Left lung (tissue), 10 donors: ENCODE results near the gene THRAP3. TPM values are rescaled to one million over a fixed set of nuclear protein-coding genes. Genes with fewer than 3 reads are reported as not detected.

Source experiments
- ATAC-seq: fragments of 200-7000 bp; cut with Tn5 transposase; one replicate; pipeline ENCODE4 v1.9.1; 2020; ENCODE audit warnings: moderate library complexity
- DNase-seq, 4 donors: peaks; one replicate each; pipeline ENCODE4 v3.0.0-alpha.2; 2013 to 2020
- H3K27ac ChIP-seq, 2 donors: fragments of 200-600 bp; sonication (generic) in 1 of 2; one replicate each; pipeline versions ENCODE4 v1.5.0 to v1.8.0; 2020 to 2021
- H3K27me3 ChIP-seq, 2 donors: fragments of 200-600 bp; sonication (generic) in 1 of 2; one replicate each; pipeline versions ENCODE4 v1.5.0 to v1.8.0; 2020 to 2021
- H3K36me3 ChIP-seq, 2 donors: fragments of 200-600 bp; sonication (generic) in 1 of 2; one replicate each; pipeline versions ENCODE4 v1.5.0 to v1.8.0; 2020 to 2021
- H3K4me1 ChIP-seq, 2 donors: fragments of 200-600 bp; one replicate each; pipeline ENCODE4 v1.8.0; 2021
- H3K4me3 ChIP-seq, 2 donors: fragments of 200-600 bp; sonication (generic) in 1 of 2; one replicate each; pipeline versions ENCODE4 v1.5.0 to v1.8.0; 2020 to 2021; ENCODE audit warnings: mild to moderate bottlenecking in 1 of 2
- H3K9me3 ChIP-seq, 2 donors: fragments of 200-600 bp; sonication (generic) in 1 of 2; one replicate each; pipeline versions ENCODE4 v1.5.0 to v1.8.0; 2020 to 2021
- CTCF ChIP-seq, 2 donors: fragments of 200-600 bp; sonication (generic) in 1 of 2; IDR thresholded peaks; one replicate each; pipeline versions ENCODE4 v1.5.0 to v1.8.0; 2021; ENCODE audit warnings: antibody characterized with exemption in 2 of 2
- intact Hi-C, 2 donors: fragments of 100-400 bp; cut with DNase I; formaldehyde crosslinking; loops; one replicate each; pipeline versions ENCODE4 v1.11.2 to v1.14.2; 2022
- polyA plus RNA-seq, 6 donors: library from polyadenylated mRNA; unstranded; fragments of 120-200 nt; gene quantifications; one replicate each; pipeline ENCODE4 v1.2.1, GENCODE V29; 2013; ENCODE audit not compliant: insufficient read length in 6 of 6
- total RNA-seq, 2 donors: library from RNA; stranded (reverse); fragmentation: NEBNext Ultra II Directional; extraction: Animal tissue kit (Norgen Biotek cat#: 25700); gene quantifications; one replicate each; pipeline ENCODE4 v1.2.1, GENCODE V29; 2021
- donor health status: DM: no; HTN: yes; CAD: no.
- donor health status: DM: no; HTN: no; CAD: no.

Gene THRAP3
- total and polyA plus RNA-seq, 8 donors: 86.2 to 167 (median 145) TPM

GRCh38 chr1:36304521-36304920 lies 80.3 kb downstream of the THRAP3 start:
- DNase-seq: peak in 1 of 4 donors; percentile 72
- Histone ChIP-seq H3K36me3 (peaks cover 0 to 47% of the 10 kb centered on the region in 2 donors), H3K4me1 (peaks cover 13 to 56% of the 10 kb centered on the region in 2 donors), H3K27me3 (no peaks in the 10 kb centered on the region), H3K9me3 (no peaks in the 10 kb centered on the region), H3K4me3 (no peak overlapping the region), H3K27ac (peak overlapping the region in 1 of 2 donors; percentile 87)
- ATAC-seq: no peak
- intact Hi-C loops: no loop called here
- TF ChIP-seq CTCF (IDR thresholded peaks at IDR 0.05): no peak

- Histone ChIP-seq H3K27me3 (no peaks in the 10 kb centered on the region), H3K4me3 (peak overlapping the region in 1 of 2 donors; percentile 72), H3K36me3 (peaks cover 0 to 45% of the 10 kb centered on the region in 2 donors), H3K4me1 (peaks cover 12 to 48% of the 10 kb centered on the region in 2 donors), H3K27ac (peak overlapping the region; percentile 83 to 87), H3K9me3 (no peaks in the 10 kb centered on the region)
- intact Hi-C loops: no loop called here
- DNase-seq: no peak
- TF ChIP-seq CTCF (IDR thresholded peaks at IDR 0.05): no peak
- no peak for ATAC-seq
Measured at GRCh38 chr1:36304970-36305914, 81.0 kb downstream of the THRAP3 start.

GRCh38 chr1:36305915-36306209 lies 81.6 kb downstream of the THRAP3 start:
- ATAC-seq (peak; percentile 47), DNase-seq (peak in 2 of 4 donors; percentile 38 to 55)
- H3K4me3 ChIP-seq: peak overlapping the region; percentile 72 to 89

GRCh38 chr1:36306210-36306901 lies 82.1 kb downstream of the THRAP3 start, which contains the start of gene SH3D21:
TSS of gene SH3D21 (plus strand) at chr1:36306368. CDS start at chr1:36306421, 53 bp downstream.
- intact Hi-C loops: no loop called here
- H3K36me3 ChIP-seq: peaks cover 0 to 36% of the 10 kb centered on the region in 2 donors
- H3K27me3 ChIP-seq: no peaks in the 10 kb centered on the region
- peak within 1 kb of the TSS; percentile 83 to 87 for H3K27ac ChIP-seq
- no peaks in the 10 kb centered on the region for H3K9me3 ChIP-seq
- ATAC-seq (peak; percentile 85), DNase-seq (peak; percentile 28 to 90 (median 70))
- no peak for TF ChIP-seq CTCF (IDR thresholded peaks at IDR 0.05)
- H3K4me3 ChIP-seq: peak within 1 kb of the TSS; percentile 72 to 89
- peaks cover 9 to 38% of the 10 kb centered on the region in 2 donors for H3K4me1 ChIP-seq

More at GRCh38 chr1:36305915-36306209, 81.6 kb downstream of the THRAP3 start:
- H3K9me3 ChIP-seq: no peaks in the 10 kb centered on the region
- TF ChIP-seq CTCF (IDR thresholded peaks at IDR 0.05): no peak
- peaks cover 0 to 41% of the 10 kb centered on the region in 2 donors for H3K36me3 ChIP-seq
- H3K27ac ChIP-seq: peak overlapping the region; percentile 83 to 87
- H3K27me3 ChIP-seq: no peaks in the 10 kb centered on the region
- peaks cover 9 to 42% of the 10 kb centered on the region in 2 donors for H3K4me1 ChIP-seq
- intact Hi-C loops: no loop called here
